Omental fat pad (tissue), 4 donors: ENCODE data around the gene TRIM67. TPM values are rescaled to one million over a fixed set of nuclear protein-coding genes. Genes with fewer than 3 reads are reported as not detected.

Experiments used
- ATAC-seq: fragments of 150-250 bp; one replicate; pipeline ENCODE4 v1.9.1; 2016; ENCODE audit warnings: mild to moderate bottlenecking, moderate library complexity; ENCODE audit not compliant: low FRiP score
- DNase-seq: peaks from one replicate; pipeline ENCODE4 v3.0.0-alpha.2; 2019; ENCODE audit warnings: low spot score
- CTCF ChIP-seq, 3 donors: fragments of 450-650 bp; IDR thresholded peaks; one replicate each; pipeline ENCODE4 v1.5.1; 2016 to 2017; ENCODE audit warnings: antibody characterized with exemption in 3 of 3, mild to moderate bottlenecking in 3 of 3, moderate library complexity in 2 of 3
- total RNA-seq, 4 donors: library from RNA; depleted of rRNA; stranded (reverse); fragments of >200 nt; gene quantifications; one replicate each; pipeline ENCODE4 v1.1.0, GENCODE V29; 2016

Gene TRIM67
- total RNA-seq, 4 donors from 2014 or later: 0.06 to 0.32 TPM; not detected in 2

GRCh38 chr1:231182317-231182716, 20.5 kb downstream of the TRIM67 start:
- DNase-seq (no peak), ATAC-seq (no peak)
- TF ChIP-seq CTCF (IDR thresholded peaks at IDR 0.05): no peak

- DNase-seq (no peak), ATAC-seq (no peak)
- no peak for TF ChIP-seq CTCF (IDR thresholded peaks at IDR 0.05)
Observed at GRCh38 chr1:231183639-231184590, 22.1 kb downstream of the TRIM67 start.

- no peak for ATAC-seq
- no peak for DNase-seq
- no peak for TF ChIP-seq CTCF (IDR thresholded peaks at IDR 0.05)
Observed at GRCh38 chr1:231184891-231185290, 23.0 kb downstream of the TRIM67 start.

- TF ChIP-seq CTCF (IDR thresholded peaks at IDR 0.05): no peak
- DNase-seq (no peak), ATAC-seq (no peak)
Observed at GRCh38 chr1:231185391-231185790, 23.5 kb downstream of the TRIM67 start.

- ATAC-seq (no peak), DNase-seq (no peak)
- no peak for TF ChIP-seq CTCF (IDR thresholded peaks at IDR 0.05)
Observed at GRCh38 chr1:231186356-231187115, 24.7 kb downstream of the TRIM67 start.

GRCh38 chr1:231187571-231187970, 25.7 kb downstream of the TRIM67 start:
- no peak for TF ChIP-seq CTCF (IDR thresholded peaks at IDR 0.05)
- ATAC-seq (no peak), DNase-seq (no peak)
